Measurements from ENCODE around the gene DCLRE1A.

The DCLRE1A gene

GRCh38 chr10:113854013-113854760 lies at the start of gene DCLRE1A, which contains the start of gene NHLRC2:
Gene DCLRE1A (minus strand): TSS chr10:113854082. CDS start chr10:113853182, 900 bp downstream.
Gene NHLRC2 (plus strand): TSS chr10:113854661. CDS start chr10:113854873, 212 bp downstream.
- Histone ChIP-seq H3K27me3 (ENCODE audit: low read depth) (no peaks in the 10 kb centered on the region), H3K4me1 (peaks cover 21% of the 10 kb centered on the region), H3K9me3 (no peaks in the 10 kb centered on the region), H3K36me3 (replicated peaks) (peaks cover 9% of the 10 kb centered on the region), H3K4me3 (peak within 1 kb of the TSS; percentile 73)
- DNase-seq (ENCODE audit: low spot score in 2 of 2) = peak; percentile 73 to 84
- in situ Hi-C loops (cut with MboI; ENCODE audit: low sequenced_read_pairs) = no loop called here

GRCh38 chr10:113899952-113900598 lies 46.2 kb upstream of the DCLRE1A start:
- H3K27me3 ChIP-seq (ENCODE audit: low read depth) = no peaks in the 10 kb centered on the region
- no peaks in the 10 kb centered on the region for H3K4me1 ChIP-seq
- H3K4me3 ChIP-seq = no peak overlapping the region
- H3K36me3 ChIP-seq (replicated peaks) = peaks cover 32% of the 10 kb centered on the region
- DNase-seq (ENCODE audit: low spot score in 2 of 2) = no peak
- in situ Hi-C loops (cut with MboI; ENCODE audit: low sequenced_read_pairs) = no loop called here
- no peaks in the 10 kb centered on the region for H3K9me3 ChIP-seq

GRCh38 chr10:113897693-113898618 lies 44.1 kb upstream of the DCLRE1A start:
- in situ Hi-C loops (cut with MboI; ENCODE audit: low sequenced_read_pairs) = no loop called here
- H3K27me3 ChIP-seq (ENCODE audit: low read depth) = no peaks in the 10 kb centered on the region
- no peak for DNase-seq (ENCODE audit: low spot score in 2 of 2)
- H3K36me3 ChIP-seq (replicated peaks) = peaks cover 21% of the 10 kb centered on the region
- no peak overlapping the region for H3K4me3 ChIP-seq
- no peaks in the 10 kb centered on the region for H3K4me1 ChIP-seq
- no peaks in the 10 kb centered on the region for H3K9me3 ChIP-seq

GRCh38 chr10:113895018-113895417 lies 41.1 kb upstream of the DCLRE1A start:
- H3K9me3 ChIP-seq = no peaks in the 10 kb centered on the region
- H3K4me1 ChIP-seq = no peaks in the 10 kb centered on the region
- no peaks in the 10 kb centered on the region for H3K27me3 ChIP-seq (ENCODE audit: low read depth)
- no peak overlapping the region for H3K4me3 ChIP-seq
- in situ Hi-C loops (cut with MboI; ENCODE audit: low sequenced_read_pairs) = no loop called here
- peaks cover 7% of the 10 kb centered on the region; the same call in 1 of the 2 replicates for H3K36me3 ChIP-seq (replicated peaks)
- DNase-seq (ENCODE audit: low spot score in 2 of 2) = no peak

DNA sequence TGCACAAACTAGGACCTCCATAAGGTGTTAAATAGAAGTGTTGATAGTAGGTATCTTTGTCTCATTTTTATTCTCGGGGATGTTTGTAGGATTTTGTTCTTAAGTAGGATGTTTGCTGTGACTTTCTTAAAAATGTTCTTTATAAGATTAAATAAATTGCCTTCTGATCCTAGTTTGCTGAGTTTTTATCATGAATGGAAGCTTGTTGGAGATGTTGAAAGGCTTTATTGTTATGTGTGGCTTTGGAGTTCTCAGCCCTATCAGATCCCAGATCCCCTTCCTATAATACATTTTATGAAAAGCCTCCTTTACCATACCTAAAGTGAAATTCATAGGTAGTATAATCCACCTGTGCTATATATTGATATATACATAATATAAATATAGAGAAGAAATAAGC lies 40.7 kb upstream of the DCLRE1A start:
- Histone ChIP-seq H3K36me3 (replicated peaks) (0 out of 2 replicates have a peak, but pooled peaks cover 7% of the 10 kb centered on the region), H3K4me1 (no peaks in the 10 kb centered on the region), H3K27me3 (ENCODE audit: low read depth) (no peaks in the 10 kb centered on the region), H3K9me3 (no peaks in the 10 kb centered on the region), H3K4me3 (no peak overlapping the region)
- in situ Hi-C loops (cut with MboI; ENCODE audit: low sequenced_read_pairs) = no loop called here
- DNase-seq (ENCODE audit: low spot score in 2 of 2) = no peak

GRCh38 chr10:113893570-113893969 lies 39.7 kb upstream of the DCLRE1A start:
- Histone ChIP-seq H3K4me3 (no peak overlapping the region), H3K27me3 (ENCODE audit: low read depth) (no peaks in the 10 kb centered on the region), H3K9me3 (no peaks in the 10 kb centered on the region), H3K4me1 (no peaks in the 10 kb centered on the region), H3K36me3 (replicated peaks) (0 out of 2 replicates have a peak, but pooled peaks cover 5% of the 10 kb centered on the region)
- in situ Hi-C loops (cut with MboI; ENCODE audit: low sequenced_read_pairs) = no loop called here
- DNase-seq (ENCODE audit: low spot score in 2 of 2) = no peak

- Histone ChIP-seq H3K9me3 (no peaks in the 10 kb centered on the region), H3K4me1 (no peaks in the 10 kb centered on the region), H3K4me3 (no peak overlapping the region), H3K36me3 (replicated peaks) (peaks cover 3% of the 10 kb centered on the region; the same call in 1 of the 2 replicates), H3K27me3 (ENCODE audit: low read depth) (no peaks in the 10 kb centered on the region)
- in situ Hi-C loops (cut with MboI; ENCODE audit: low sequenced_read_pairs) = no loop called here
- DNase-seq (ENCODE audit: low spot score in 2 of 2) = no peak
Observed at GRCh38 chr10:113891476-113891875, 37.6 kb upstream of the DCLRE1A start.

- in situ Hi-C loops (cut with MboI; ENCODE audit: low sequenced_read_pairs) = no loop called here
- no peak overlapping the region for H3K4me3 ChIP-seq
- H3K27me3 ChIP-seq (ENCODE audit: low read depth) = no peaks in the 10 kb centered on the region
- DNase-seq (ENCODE audit: low spot score in 2 of 2) = no peak
- H3K9me3 ChIP-seq = no peaks in the 10 kb centered on the region
- H3K4me1 ChIP-seq = no peaks in the 10 kb centered on the region
- peaks cover 10% of the 10 kb centered on the region for H3K36me3 ChIP-seq (replicated peaks)
Observed at GRCh38 chr10:113890769-113891168, 36.9 kb upstream of the DCLRE1A start.

GRCh38 chr10:113889911-113890310 lies 36.0 kb upstream of the DCLRE1A start:
- DNase-seq (ENCODE audit: low spot score in 2 of 2) = no peak
- Histone ChIP-seq H3K27me3 (ENCODE audit: low read depth) (no peaks in the 10 kb centered on the region), H3K4me1 (no peaks in the 10 kb centered on the region), H3K4me3 (no peak overlapping the region), H3K36me3 (replicated peaks) (peaks cover 17% of the 10 kb centered on the region), H3K9me3 (no peaks in the 10 kb centered on the region)
- in situ Hi-C loops (cut with MboI; ENCODE audit: low sequenced_read_pairs) = no loop called here

GRCh38 chr10:113882240-113882639 lies 28.4 kb upstream of the DCLRE1A start:
- in situ Hi-C loops (cut with MboI; ENCODE audit: low sequenced_read_pairs) = no loop called here
- peaks cover 26% of the 10 kb centered on the region for H3K36me3 ChIP-seq (replicated peaks)
- no peaks in the 10 kb centered on the region for H3K9me3 ChIP-seq
- H3K4me1 ChIP-seq = peaks cover 6% of the 10 kb centered on the region
- H3K27me3 ChIP-seq (ENCODE audit: low read depth) = no peaks in the 10 kb centered on the region
- H3K4me3 ChIP-seq = no peak overlapping the region
- DNase-seq (ENCODE audit: low spot score in 2 of 2) = no peak

- H3K36me3 ChIP-seq (replicated peaks) = peaks cover 14% of the 10 kb centered on the region
- in situ Hi-C loops (cut with MboI; ENCODE audit: low sequenced_read_pairs) = no loop called here
- no peak for DNase-seq (ENCODE audit: low spot score in 2 of 2)
- no peaks in the 10 kb centered on the region for H3K9me3 ChIP-seq
- no peaks in the 10 kb centered on the region for H3K27me3 ChIP-seq (ENCODE audit: low read depth)
- no peak overlapping the region for H3K4me3 ChIP-seq
- H3K4me1 ChIP-seq = peaks cover 6% of the 10 kb centered on the region
Observed at GRCh38 chr10:113880236-113880635, 26.4 kb upstream of the DCLRE1A start.

- Histone ChIP-seq H3K36me3 (replicated peaks) (peaks cover 12% of the 10 kb centered on the region; the same call in 1 of the 2 replicates), H3K4me1 (peaks cover 6% of the 10 kb centered on the region), H3K4me3 (no peak overlapping the region), H3K27me3 (ENCODE audit: low read depth) (no peaks in the 10 kb centered on the region), H3K9me3 (no peaks in the 10 kb centered on the region)
- in situ Hi-C loops (cut with MboI; ENCODE audit: low sequenced_read_pairs) = no loop called here
- DNase-seq (ENCODE audit: low spot score in 2 of 2) = no peak
Observed at GRCh38 chr10:113879691-113880090, 25.8 kb upstream of the DCLRE1A start.

GRCh38 chr10:113876461-113876860 lies 22.6 kb upstream of the DCLRE1A start:
- Histone ChIP-seq H3K9me3 (0 out of 2 replicates have a peak, but pooled peaks cover 2% of the 10 kb centered on the region), H3K4me3 (no peak overlapping the region), H3K36me3 (replicated peaks) (peaks cover 7% of the 10 kb centered on the region), H3K27me3 (ENCODE audit: low read depth) (no peaks in the 10 kb centered on the region), H3K4me1 (no peaks in the 10 kb centered on the region)
- no peak for DNase-seq (ENCODE audit: low spot score in 2 of 2)
- in situ Hi-C loops (cut with MboI; ENCODE audit: low sequenced_read_pairs) = no loop called here
